PC-3 (cell line): Measurements from ENCODE around the gene CD80. TPM values are rescaled to one million over a fixed set of nuclear protein-coding genes. Genes with fewer than 3 reads are reported as not detected.

Source experiments
- ATAC-seq: fragments of 200-7000 bp; cut with Tn5 transposase; 2 replicates; pipeline ENCODE4 v1.9.1; 2020; ENCODE audit warnings: mild to moderate bottlenecking, moderate library complexity
- BruUV-seq: library from RNA; stranded (reverse); fragments of 400-500 nt; replicated peaks from 2 replicates; lab custom pipeline; 2021; lab: Mats Ljungman, UMichigan
- CTCF ChIA-PET: fragments of 300-600 bp; sonication (Branson Sonifier 250); formaldehyde crosslinking; loops from one replicate; lab custom pipeline; 2022; ENCODE audit warnings: antibody characterized with exemption; lab: Charles Lee
- POLR2A ChIA-PET: fragments of 300-600 bp; sonication (Branson Sonifier 250); formaldehyde crosslinking; loops from one replicate; lab custom pipeline; 2022; ENCODE audit warnings: antibody characterized with exemption; ENCODE audit not compliant: unreplicated experiment; lab: Charles Lee
- DNase-seq: peaks from one replicate; pipeline ENCODE4 v3.0.0-alpha.2; 2015
- H2AFZ ChIP-seq: fragments of 300-600 bp; sonication (generic); 2 replicates; pipeline ENCODE4 v1.6.0; 2016; ENCODE audit warnings: antibody characterized with exemption, low read length
- H3F3A ChIP-seq: fragments of 300-600 bp; sonication (generic); one replicate; pipeline ENCODE4 v1.6.0; 2017; ENCODE audit warnings: antibody characterized with exemption, low read length, control low read depth, mild to moderate bottlenecking; ENCODE audit not compliant: unreplicated experiment
- H3K27ac ChIP-seq: fragments of 300-600 bp; sonication (generic); 2 replicates; pipeline ENCODE4 v1.5.1; 2016; ENCODE audit warnings: mild to moderate bottlenecking, low read length
- H3K27me3 ChIP-seq: fragments of 300-600 bp; sonication (generic); 2 replicates; pipeline ENCODE4 v1.6.1; 2016; ENCODE audit warnings: low read length, mixed read lengths
- H3K36me3 ChIP-seq: fragments of 300-600 bp; sonication (generic); 2 replicates; pipeline ENCODE4 v1.6.1; 2016; ENCODE audit warnings: low read depth, mixed run types, low read length, mixed read lengths
- H3K4me1 ChIP-seq: fragments of 300-600 bp; sonication (generic); 2 replicates; pipeline ENCODE4 v1.5.1; 2016; ENCODE audit warnings: low read length; ENCODE audit not compliant: insufficient read depth
- H3K4me2 ChIP-seq: fragments of 300-600 bp; sonication (generic); 2 replicates; pipeline ENCODE4 v1.6.0; 2016; ENCODE audit warnings: low read length
- H3K4me3 ChIP-seq: fragments of 300-600 bp; sonication (generic); 2 replicates; pipeline ENCODE4 v1.5.1; 2016; ENCODE audit warnings: mild to moderate bottlenecking, low read length, mixed read lengths
- H3K79me2 ChIP-seq: fragments of 300-600 bp; sonication (generic); 2 replicates; pipeline ENCODE4 v1.6.1; 2017; ENCODE audit warnings: low read length, mixed read lengths
- H3K9ac ChIP-seq: fragments of 300-600 bp; sonication (generic); 2 replicates; pipeline ENCODE4 v1.6.0; 2016; ENCODE audit warnings: mild to moderate bottlenecking, low read length
- H3K9me2 ChIP-seq: fragments of 300-600 bp; sonication (generic); replicated peaks from 2 replicates; pipeline ENCODE4 v1.6.1; 2016; ENCODE audit warnings: mixed run types, low read length, mixed read lengths
- H3K9me3 ChIP-seq: fragments of 300-600 bp; sonication (generic); 2 replicates; pipeline ENCODE4 v1.6.1; 2016; ENCODE audit warnings: low read length, mixed read lengths
- H4K20me1 ChIP-seq: fragments of 300-600 bp; sonication (generic); 2 replicates; pipeline ENCODE4 v1.6.1; 2016; ENCODE audit warnings: low read length, mixed read lengths
- EZH2 ChIP-seq: fragments of 300-600 bp; sonication (generic); IDR thresholded peaks from one replicate; pipeline ENCODE4 v1.6.1; 2017; ENCODE audit warnings: antibody characterized with exemption, mild to moderate bottlenecking, low read length; ENCODE audit not compliant: unreplicated experiment
- EZH2phosphoT487 ChIP-seq: fragments of 300-600 bp; sonication (generic); IDR thresholded peaks from 2 replicates; pipeline ENCODE4 v1.6.1; 2018; ENCODE audit warnings: mild to moderate bottlenecking, antibody characterized with exemption, low read length, borderline replicate concordance
- intact Hi-C: fragments of 100-400 bp; cut with micrococcal nuclease; formaldehyde crosslinking; loops from 2 replicates; pipeline ENCODE4 v1.9.0; 2023
- total RNA-seq: library from RNA; depleted of rRNA; stranded (reverse); fragments of >200 nt; gene quantifications from 2 replicates; pipeline ENCODE4 v1.2.3, GENCODE V29; 2014
- TF ChIP-seq, protein P1 (sequence below): fragments of 300-600 bp; sonication (generic); conservative IDR thresholded peaks from 2 replicates; pipeline ENCODE4 v1.5.1; 2017; ENCODE audit warnings: antibody characterized with exemption, low read depth, mild to moderate bottlenecking, low read length

The CD80 gene
- total RNA-seq, 1 experiment from 2014 or later = not detected

DNA sequence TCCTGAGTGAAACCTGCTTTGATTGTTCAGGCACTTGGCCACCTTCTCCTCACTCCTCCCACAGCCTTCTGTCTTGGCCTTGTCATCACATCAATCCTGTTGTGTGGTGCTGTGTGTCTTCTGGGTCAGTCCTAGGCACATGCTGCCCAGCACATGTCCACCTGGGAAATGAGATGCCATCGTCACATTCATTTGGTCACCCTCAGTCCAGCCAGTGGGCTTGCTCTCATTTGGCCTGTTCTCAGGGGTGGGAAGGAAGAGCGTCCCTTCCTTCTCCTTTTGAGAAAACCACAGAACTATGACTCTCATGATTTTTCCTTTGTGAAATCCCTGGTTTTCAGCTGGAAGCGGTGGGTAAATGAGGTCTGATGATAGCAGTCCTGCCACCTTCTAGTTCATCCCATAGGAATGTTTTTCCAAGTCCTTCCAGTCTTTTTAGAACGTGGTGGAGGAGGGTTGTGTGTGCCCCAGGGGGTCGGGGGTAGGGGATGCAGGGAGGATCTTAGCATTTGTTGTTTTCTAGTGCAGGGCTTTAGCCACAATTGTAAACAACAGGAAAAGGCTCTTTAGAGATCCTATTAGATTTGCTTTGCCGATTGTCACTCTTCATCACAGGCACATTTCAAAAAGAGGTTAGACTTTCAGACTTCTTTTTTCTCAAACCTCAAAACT, 29.8 kb upstream of the CD80 start:
- H2AFZ ChIP-seq = no peak overlapping the region
- H3K27me3 ChIP-seq = no peaks in the 10 kb centered on the region
- POLR2A ChIA-PET = no interaction called here
- DNase-seq (no peak), ATAC-seq (no peak)
- CTCF ChIA-PET = no interaction called here
- TF ChIP-seq EZH2phosphoT487 = no peak
- TF ChIP-seq, protein P1, sequence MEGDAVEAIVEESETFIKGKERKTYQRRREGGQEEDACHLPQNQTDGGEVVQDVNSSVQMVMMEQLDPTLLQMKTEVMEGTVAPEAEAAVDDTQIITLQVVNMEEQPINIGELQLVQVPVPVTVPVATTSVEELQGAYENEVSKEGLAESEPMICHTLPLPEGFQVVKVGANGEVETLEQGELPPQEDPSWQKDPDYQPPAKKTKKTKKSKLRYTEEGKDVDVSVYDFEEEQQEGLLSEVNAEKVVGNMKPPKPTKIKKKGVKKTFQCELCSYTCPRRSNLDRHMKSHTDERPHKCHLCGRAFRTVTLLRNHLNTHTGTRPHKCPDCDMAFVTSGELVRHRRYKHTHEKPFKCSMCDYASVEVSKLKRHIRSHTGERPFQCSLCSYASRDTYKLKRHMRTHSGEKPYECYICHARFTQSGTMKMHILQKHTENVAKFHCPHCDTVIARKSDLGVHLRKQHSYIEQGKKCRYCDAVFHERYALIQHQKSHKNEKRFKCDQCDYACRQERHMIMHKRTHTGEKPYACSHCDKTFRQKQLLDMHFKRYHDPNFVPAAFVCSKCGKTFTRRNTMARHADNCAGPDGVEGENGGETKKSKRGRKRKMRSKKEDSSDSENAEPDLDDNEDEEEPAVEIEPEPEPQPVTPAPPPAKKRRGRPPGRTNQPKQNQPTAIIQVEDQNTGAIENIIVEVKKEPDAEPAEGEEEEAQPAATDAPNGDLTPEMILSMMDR = no peak
- TF ChIP-seq EZH2 = no peak
- H3K79me2 ChIP-seq = no peaks in the 10 kb centered on the region
- no peak overlapping the region for H3K4me3 ChIP-seq
- H4K20me1 ChIP-seq = no peaks in the 10 kb centered on the region
- no peaks in the 10 kb centered on the region for H3K9me2 ChIP-seq
- no peak overlapping the region for H3K9ac ChIP-seq
- peaks cover 10% of the 10 kb centered on the region for H3K4me1 ChIP-seq
- H3K36me3 ChIP-seq = no peaks in the 10 kb centered on the region
- H3K27ac ChIP-seq = no peak overlapping the region
- no peaks in the 10 kb centered on the region for H3F3A ChIP-seq
- BruUV-seq = no TSS peak
- no peaks in the 10 kb centered on the region for H3K9me3 ChIP-seq
- no peak overlapping the region for H3K4me2 ChIP-seq
- intact Hi-C loops = no loop called here

DNA sequence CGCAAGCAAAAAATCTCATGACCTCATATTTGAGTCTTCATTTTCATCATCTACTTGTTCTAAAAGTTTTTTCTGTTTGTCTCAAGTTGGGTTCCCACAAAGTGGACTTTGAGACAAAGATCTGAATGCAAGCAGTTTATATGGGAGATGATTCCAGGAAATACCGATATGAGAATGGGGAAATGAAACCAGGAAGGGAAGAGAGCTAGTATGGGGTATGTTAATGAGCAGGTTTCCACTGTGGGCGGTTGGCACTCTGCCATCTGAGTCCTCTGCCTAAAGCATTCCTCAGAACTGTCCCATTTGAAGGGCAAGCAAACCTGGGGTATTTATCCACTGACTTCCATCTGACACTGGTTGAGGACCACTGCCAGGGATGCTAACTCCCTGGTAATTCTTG, 28.7 kb upstream of the CD80 start:
- Histone ChIP-seq H3K9me2 (no peaks in the 10 kb centered on the region), H3K9ac (no peak overlapping the region), H3K4me1 (peaks cover 10% of the 10 kb centered on the region), H3K27ac (no peak overlapping the region), H4K20me1 (no peaks in the 10 kb centered on the region), H3K79me2 (no peaks in the 10 kb centered on the region), H3K4me2 (no peak overlapping the region), H2AFZ (no peak overlapping the region), H3K36me3 (no peaks in the 10 kb centered on the region), H3K9me3 (no peaks in the 10 kb centered on the region), H3K27me3 (no peaks in the 10 kb centered on the region), H3K4me3 (no peak overlapping the region), H3F3A (no peaks in the 10 kb centered on the region)
- ATAC-seq (no peak), DNase-seq (no peak)
- BruUV-seq = no TSS peak
- POLR2A ChIA-PET = no interaction called here
- intact Hi-C loops = no loop called here
- TF ChIP-seq, protein P1 = no peak
- TF ChIP-seq EZH2 (no peak), EZH2phosphoT487 (no peak)
- CTCF ChIA-PET = no interaction called here

DNA sequence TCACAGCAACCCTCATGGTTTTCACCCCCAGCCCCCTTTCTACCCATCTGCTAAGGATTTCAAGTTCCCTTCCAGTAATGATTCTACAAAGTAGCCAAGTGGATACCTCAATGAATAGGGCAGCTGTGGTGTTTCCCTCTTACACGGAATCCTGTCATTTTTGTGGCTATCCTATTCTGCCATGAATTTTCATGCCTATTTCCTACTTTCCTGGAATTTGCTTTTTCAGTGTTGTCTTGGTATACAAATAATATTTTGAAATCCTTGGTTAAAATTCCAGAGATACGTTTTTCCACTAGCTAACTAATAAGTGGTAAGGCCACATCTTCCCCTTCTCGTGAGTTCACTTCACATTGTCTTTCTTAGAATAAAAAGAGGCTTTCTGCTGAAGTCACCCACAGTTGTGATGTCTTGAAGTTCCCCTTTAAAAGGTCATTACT, 27.3 kb upstream of the CD80 start:
- Histone ChIP-seq H3K9ac (no peak overlapping the region), H3K27ac (no peak overlapping the region), H4K20me1 (no peaks in the 10 kb centered on the region), H3K36me3 (no peaks in the 10 kb centered on the region), H3K4me1 (peaks cover 10% of the 10 kb centered on the region), H3F3A (no peaks in the 10 kb centered on the region), H3K9me2 (no peaks in the 10 kb centered on the region), H3K9me3 (no peaks in the 10 kb centered on the region), H3K4me2 (no peak overlapping the region), H3K4me3 (no peak overlapping the region), H2AFZ (no peak overlapping the region), H3K79me2 (no peaks in the 10 kb centered on the region), H3K27me3 (no peaks in the 10 kb centered on the region)
- DNase-seq = no peak
- no peak for TF ChIP-seq EZH2
- BruUV-seq = no TSS peak
- no peak for ATAC-seq
- POLR2A ChIA-PET = no interaction called here
- intact Hi-C loops = no loop called here
- CTCF ChIA-PET = no interaction called here
